Ascending aorta (tissue), 2 donors: ENCODE results near the gene HSPA6. TPM values are rescaled to one million over a fixed set of nuclear protein-coding genes. Genes with fewer than 3 reads are reported as not detected.
"Not testable (repeated sequence)": the region's sequence is repeated elsewhere in the genome, so short reads cannot be mapped to it uniquely, and the experiment has no call there.

ENCODE experiments used
- DNase-seq, 2 donors: peaks; one replicate each; pipeline ENCODE4 v3.0.0-alpha.2; 2019; ENCODE audit warnings: low spot score in 2 of 2
- H3K27ac ChIP-seq, 2 donors: fragments of 200-600 bp; sonication (generic); one replicate each; pipeline ENCODE4 v1.5.1; 2016 to 2017; ENCODE audit warnings: mild to moderate bottlenecking in 1 of 2
- H3K27me3 ChIP-seq: fragments of 200-600 bp; sonication (generic); one replicate; pipeline ENCODE4 v1.5.1; 2017
- H3K36me3 ChIP-seq, 2 donors: fragments of 200-600 bp; sonication (generic); one replicate each; pipeline ENCODE4 v1.5.1; 2016
- H3K4me1 ChIP-seq, 2 donors: fragments of 200-600 bp; sonication (generic); one replicate each; pipeline ENCODE4 v1.5.1; 2016 to 2017; ENCODE audit warnings: mild to moderate bottlenecking in 1 of 2
- H3K4me3 ChIP-seq, 2 donors: fragments of 200-600 bp; sonication (generic); one replicate each; pipeline ENCODE4 v1.5.1; 2016 to 2017; ENCODE audit warnings: mild to moderate bottlenecking in 1 of 2
- H3K9me3 ChIP-seq, 2 donors: fragments of 200-600 bp; sonication (generic); one replicate each; pipeline ENCODE4 v1.5.1; 2016
- CTCF ChIP-seq, 3 experiments: fragments of 200-600 bp in 2 of 3; fragments of 450-650 bp in 1 of 3; sonication (generic) in 2 of 3; IDR thresholded peaks; one replicate each; pipeline ENCODE4 v1.5.1; 2016 to 2019; ENCODE audit warnings: antibody characterized with exemption in 3 of 3, mild to moderate bottlenecking in 1 of 3, moderate library complexity in 1 of 3
- intact Hi-C: fragments of 100-400 bp; cut with DNase I; formaldehyde crosslinking; loops from one replicate; pipeline ENCODE4 v1.15.1; 2023
- total RNA-seq: library from RNA; depleted of rRNA; stranded (reverse); fragments of >200 nt; gene quantifications from one replicate; pipeline ENCODE4 v1.1.0, GENCODE V29; 2016

The HSPA6 gene
- total RNA-seq, 1 donor from 2014 or later: 1.9 TPM

- H3K36me3 ChIP-seq, H3K27ac ChIP-seq, DNase-seq, H3K9me3 ChIP-seq, H3K4me3 ChIP-seq, H3K27me3 ChIP-seq, intact Hi-C loops, H3K4me1 ChIP-seq: not testable (repeated sequence)
These were observed 31.8 kb downstream of the HSPA6 start for GRCh38 chr1:161556143-161556542.

DNA sequence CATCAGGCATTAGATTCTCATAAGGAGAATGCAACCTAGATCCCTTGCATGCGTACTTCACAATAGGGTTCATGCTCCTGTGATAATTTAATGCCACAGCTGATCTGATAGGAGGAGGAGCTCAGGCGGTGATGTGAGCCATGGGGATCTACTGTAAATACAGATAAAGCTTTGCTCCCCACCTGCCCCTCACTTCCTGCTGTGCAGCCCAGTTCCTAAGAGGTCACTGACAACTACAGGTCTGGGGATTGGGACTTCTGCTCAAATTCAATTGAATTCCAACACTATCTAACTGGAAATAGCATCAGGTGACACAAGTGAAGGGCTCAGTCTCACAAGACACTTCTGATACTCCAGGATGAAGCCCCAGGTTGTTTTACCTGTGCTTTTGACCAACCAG lies 32.6 kb downstream of the HSPA6 start:
- DNase-seq, H3K27me3 ChIP-seq, H3K36me3 ChIP-seq, intact Hi-C loops, H3K27ac ChIP-seq, H3K4me3 ChIP-seq, H3K4me1 ChIP-seq, H3K9me3 ChIP-seq: not testable (repeated sequence)

- H3K9me3 ChIP-seq, H3K27ac ChIP-seq, H3K27me3 ChIP-seq, DNase-seq, H3K4me3 ChIP-seq, H3K4me1 ChIP-seq, intact Hi-C loops, H3K36me3 ChIP-seq: not testable (repeated sequence)
These were observed 33.4 kb downstream of the HSPA6 start for GRCh38 chr1:161557506-161558450.

DNA sequence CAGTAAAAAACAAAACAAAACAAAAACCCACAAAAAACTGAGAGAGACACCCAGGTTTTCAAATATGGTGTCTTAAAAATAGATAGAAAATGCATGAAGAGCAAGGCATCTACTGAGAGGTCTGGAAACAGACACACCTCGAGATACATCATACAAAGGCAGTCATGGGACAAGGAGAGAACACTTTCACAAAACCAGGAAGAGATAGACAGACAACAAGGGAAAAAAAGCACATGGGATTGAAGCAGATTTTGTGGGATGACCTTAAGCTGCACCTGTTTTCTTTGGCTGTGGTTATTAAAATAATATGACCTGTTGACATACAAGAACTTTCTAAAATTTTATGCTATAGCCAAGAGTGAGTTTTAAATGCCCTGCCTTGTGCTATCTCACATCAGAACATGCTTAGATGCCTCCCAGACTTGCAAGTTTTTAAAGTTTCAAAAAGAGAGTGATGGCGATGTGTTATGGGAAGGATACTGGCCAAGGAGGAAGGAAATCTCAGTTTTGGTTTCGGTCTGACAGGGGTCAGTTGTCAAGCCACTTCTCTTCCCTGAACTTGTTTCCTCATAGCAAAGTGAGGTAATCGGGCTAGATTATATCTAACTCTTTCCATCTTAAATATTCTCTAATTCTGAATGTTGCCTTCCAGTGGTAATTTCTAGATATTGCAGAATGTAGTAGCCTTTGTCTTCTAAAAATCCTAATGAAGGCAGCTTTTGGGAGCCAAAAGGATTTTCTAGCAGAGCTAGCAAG lies 36.8 kb downstream of the HSPA6 start:
- not testable (repeated sequence) for H3K4me3 ChIP-seq, H3K4me1 ChIP-seq, H3K27me3 ChIP-seq, H3K36me3 ChIP-seq, H3K9me3 ChIP-seq, DNase-seq, H3K27ac ChIP-seq
- intact Hi-C loops: loop anchor here (10.0 kb wide), 1 partner anchor 76 kb away; no protein-coding TSS in a partner anchor
- TF ChIP-seq CTCF (IDR thresholded peaks at IDR 0.05): peak in 1 of 3 experiments; percentile 19

- DNase-seq, H3K4me3 ChIP-seq, H3K9me3 ChIP-seq, H3K27me3 ChIP-seq, H3K27ac ChIP-seq, H3K36me3 ChIP-seq, H3K4me1 ChIP-seq: not testable (repeated sequence)
- intact Hi-C loops: loop anchor here (10.0 kb wide), 1 partner anchor 78 kb away; no protein-coding TSS in a partner anchor
These were observed 38.1 kb downstream of the HSPA6 start for GRCh38 chr1:161562441-161562840.

DNA sequence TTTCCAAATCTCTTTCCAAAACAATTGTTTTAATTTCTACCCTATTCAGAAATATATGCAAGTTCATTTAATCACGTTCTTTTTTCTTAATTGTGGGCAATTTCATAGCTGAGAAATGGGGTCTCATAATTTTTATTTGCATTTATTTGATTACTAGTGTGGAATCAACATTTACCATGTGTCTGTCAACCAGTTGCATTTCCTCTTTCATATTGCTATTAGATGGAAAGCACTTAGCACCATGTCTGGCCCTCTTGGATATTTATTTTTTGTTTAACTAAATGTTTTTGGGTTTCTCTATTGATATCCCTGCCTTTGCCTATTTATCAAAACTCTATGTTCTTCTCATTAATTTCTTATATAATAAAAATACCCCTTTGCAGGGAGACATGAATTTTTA lies 39.2 kb downstream of the HSPA6 start:
- H3K27ac ChIP-seq, DNase-seq, H3K27me3 ChIP-seq, H3K4me3 ChIP-seq, H3K4me1 ChIP-seq, H3K9me3 ChIP-seq, H3K36me3 ChIP-seq: not testable (repeated sequence)
- intact Hi-C loops: loop anchor here (10.0 kb wide), 1 partner anchor 79 kb away; no protein-coding TSS in a partner anchor

- not testable (repeated sequence) for H3K27me3 ChIP-seq, H3K4me3 ChIP-seq, H3K4me1 ChIP-seq, H3K27ac ChIP-seq, DNase-seq, H3K9me3 ChIP-seq, H3K36me3 ChIP-seq
- intact Hi-C loops: loop anchor here (10.0 kb wide), 1 partner anchor 82 kb away; no protein-coding TSS in a partner anchor
These were observed 42.2 kb downstream of the HSPA6 start for GRCh38 chr1:161566602-161566960.

- H3K4me3 ChIP-seq, DNase-seq, H3K4me1 ChIP-seq, H3K27me3 ChIP-seq, H3K9me3 ChIP-seq, intact Hi-C loops, H3K36me3 ChIP-seq, H3K27ac ChIP-seq: not testable (repeated sequence)
These were observed 47.4 kb downstream of the HSPA6 start for GRCh38 chr1:161571703-161572102.

Other genes with a start within 250 kb of the HSPA6 start
- 2.4 TPM for gene MPZ, start 214.6 kb upstream of the HSPA6 start, total RNA-seq
- 23.2 TPM for gene SDHC, start 210.2 kb upstream of the HSPA6 start, total RNA-seq
- not detected for gene CFAP126, start 156.7 kb upstream of the HSPA6 start, total RNA-seq
- 23.6 TPM for gene FCGR2A, start 19.1 kb upstream of the HSPA6 start, total RNA-seq
- 8.8 TPM for gene FCGR3A, start 25.3 kb downstream of the HSPA6 start, total RNA-seq
- gene FCGR3B, start 106.6 kb downstream of the HSPA6 start, total RNA-seq: not detected
- gene FCGR2B, start 138.6 kb downstream of the HSPA6 start, total RNA-seq: 14.5 TPM
- not detected for gene FCRLA, start 182.7 kb downstream of the HSPA6 start, total RNA-seq
- gene FCRLB, start 197.0 kb downstream of the HSPA6 start, total RNA-seq: not detected
- 21.0 TPM for gene DUSP12, start 225.2 kb downstream of the HSPA6 start, total RNA-seq
- gene ATF6, start 241.8 kb downstream of the HSPA6 start, total RNA-seq: 12.3 TPM